PC-9 (cell line): Measurements from ENCODE around the gene LINGO3. TPM values are rescaled to one million over a fixed set of nuclear protein-coding genes. Genes with fewer than 3 reads are reported as not detected.

Source experiments
- BruUV-seq: library from RNA; stranded (reverse); fragments of 400-500 nt; replicated peaks from 2 replicates; lab custom pipeline; 2021; lab: Mats Ljungman, UMichigan
- CTCF ChIA-PET: fragments of 300-600 bp; sonication (Branson Sonifier 250); formaldehyde crosslinking; loops from one replicate; lab custom pipeline; 2022; ENCODE audit warnings: antibody characterized with exemption; lab: Charles Lee
- POLR2A ChIA-PET: fragments of 300-600 bp; sonication (Branson Sonifier 250); formaldehyde crosslinking; loops from one replicate; lab custom pipeline; 2022; ENCODE audit warnings: antibody characterized with exemption; ENCODE audit not compliant: unreplicated experiment; lab: Charles Lee
- DNase-seq, 2 experiments: peaks; one replicate each; pipeline versions ENCODE4 v3.0.0 to v3.0.0-alpha.2; 2015 to 2022; ENCODE audit warnings: mixed read lengths in 1 of 2
- H2AFZ ChIP-seq: fragments of 200-600 bp; sonication (generic); 2 replicates; pipeline ENCODE4 v1.8.1; 2017; ENCODE audit warnings: antibody characterized with exemption
- H3F3A ChIP-seq: fragments of 200-600 bp; sonication (generic); 2 replicates; pipeline ENCODE4 v1.8.1; 2017; ENCODE audit warnings: antibody characterized with exemption, mild to moderate bottlenecking, low read depth; ENCODE audit not compliant: insufficient read depth
- H3K27ac ChIP-seq: fragments of 200-600 bp; sonication (generic); 2 replicates; pipeline ENCODE4 v1.6.1; 2016; ENCODE audit warnings: mixed run types
- H3K27me3 ChIP-seq: fragments of 200-600 bp; sonication (generic); 2 replicates; pipeline ENCODE4 v1.6.1; 2016; ENCODE audit warnings: low read depth, mixed run types; ENCODE audit not compliant: insufficient read depth
- H3K36me3 ChIP-seq: fragments of 200-600 bp; sonication (generic); 2 replicates; pipeline ENCODE4 v1.6.1; 2016; ENCODE audit warnings: low read depth, mixed run types
- H3K4me1 ChIP-seq: fragments of 200-600 bp; sonication (generic); replicated peaks from 2 replicates; pipeline ENCODE4 v1.6.1; 2016; ENCODE audit warnings: mixed run types; ENCODE audit not compliant: insufficient read depth
- H3K4me2 ChIP-seq: fragments of 200-600 bp; sonication (generic); 2 replicates; pipeline ENCODE4 v1.6.1; 2017; ENCODE audit warnings: mixed run types
- H3K4me3 ChIP-seq: fragments of 200-600 bp; sonication (generic); 2 replicates; pipeline ENCODE4 v1.6.1; 2016; ENCODE audit warnings: mixed run types
- H3K79me2 ChIP-seq: fragments of 200-600 bp; sonication (generic); 2 replicates; pipeline ENCODE4 v1.6.1; 2017; ENCODE audit warnings: low read depth, mixed run types
- H3K9me2 ChIP-seq: fragments of 200-600 bp; sonication (generic); 2 replicates; pipeline ENCODE4 v1.8.1; 2017; ENCODE audit warnings: mild to moderate bottlenecking; ENCODE audit not compliant: insufficient read depth
- H3K9me3 ChIP-seq: fragments of 200-600 bp; sonication (generic); 2 replicates; pipeline ENCODE4 v1.8.1; 2016; ENCODE audit warnings: low read depth; ENCODE audit not compliant: insufficient read depth
- H4K20me1 ChIP-seq: fragments of 200-600 bp; sonication (generic); 2 replicates; pipeline ENCODE4 v1.8.1; 2017; ENCODE audit not compliant: insufficient read depth
- EZH2 ChIP-seq: fragments of 200-600 bp; sonication (generic); IDR thresholded peaks from 2 replicates; pipeline ENCODE4 v1.8.0; 2017; ENCODE audit warnings: antibody characterized with exemption, low read depth
- intact Hi-C: fragments of 100-400 bp; cut with micrococcal nuclease; formaldehyde crosslinking; loops from one replicate; pipeline ENCODE4 v1.10.0; 2022; ENCODE audit not compliant: unreplicated experiment
- total RNA-seq: library from RNA; stranded (reverse); gene quantifications from 2 replicates; pipeline ENCODE4 v1.2.3, GENCODE V29; 2021
- TF ChIP-seq, protein P1 (sequence below): fragments of 200-600 bp; sonication (generic); conservative IDR thresholded peaks from 2 replicates; pipeline ENCODE4 v1.6.1; 2017; ENCODE audit warnings: mixed run types, antibody characterized with exemption, mild to moderate bottlenecking, moderate library complexity

The LINGO3 gene
- total RNA-seq, 1 experiment from 2014 or later, result not detected

DNA sequence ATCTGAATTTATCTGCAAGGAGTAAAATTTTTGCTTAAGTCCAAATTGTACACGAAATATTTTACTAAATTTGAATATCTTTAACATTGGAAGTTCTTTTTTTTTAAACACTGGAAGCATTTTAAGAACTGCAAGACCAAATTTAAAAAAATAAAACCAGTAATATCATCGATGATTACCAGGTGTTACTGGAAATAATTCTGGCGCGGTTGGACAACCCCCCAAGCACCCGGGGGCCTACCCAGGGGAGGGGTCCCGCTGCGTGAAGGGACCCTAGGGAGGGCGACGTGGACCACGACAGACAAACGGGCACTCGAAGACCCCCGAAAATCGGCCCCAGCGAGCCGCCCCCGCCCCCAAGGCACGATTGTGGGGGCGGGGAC is 39.1 kb downstream of the LINGO3 start:
- H3K4me3 ChIP-seq, result peak overlapping the region; percentile 83
- DNase-seq, result no peak
- H4K20me1 ChIP-seq, result peaks cover 28% of the 10 kb centered on the region
- H2AFZ ChIP-seq, result peak overlapping the region; percentile 73
- no peak overlapping the region for H3K27ac ChIP-seq
- peaks cover 25% of the 10 kb centered on the region for H3F3A ChIP-seq
- ChIA-PET POLR2A (no interaction called here), CTCF (no interaction called here)
- no peaks in the 10 kb centered on the region for H3K27me3 ChIP-seq
- H3K36me3 ChIP-seq, result 0 out of 2 replicates have a peak, but pooled peaks cover 6% of the 10 kb centered on the region
- intact Hi-C loops, result no loop called here
- no peaks in the 10 kb centered on the region for H3K9me3 ChIP-seq
- H3K79me2 ChIP-seq, result peaks cover 43% of the 10 kb centered on the region
- peak overlapping the region; percentile 75 for H3K4me2 ChIP-seq
- TF ChIP-seq, protein P1, sequence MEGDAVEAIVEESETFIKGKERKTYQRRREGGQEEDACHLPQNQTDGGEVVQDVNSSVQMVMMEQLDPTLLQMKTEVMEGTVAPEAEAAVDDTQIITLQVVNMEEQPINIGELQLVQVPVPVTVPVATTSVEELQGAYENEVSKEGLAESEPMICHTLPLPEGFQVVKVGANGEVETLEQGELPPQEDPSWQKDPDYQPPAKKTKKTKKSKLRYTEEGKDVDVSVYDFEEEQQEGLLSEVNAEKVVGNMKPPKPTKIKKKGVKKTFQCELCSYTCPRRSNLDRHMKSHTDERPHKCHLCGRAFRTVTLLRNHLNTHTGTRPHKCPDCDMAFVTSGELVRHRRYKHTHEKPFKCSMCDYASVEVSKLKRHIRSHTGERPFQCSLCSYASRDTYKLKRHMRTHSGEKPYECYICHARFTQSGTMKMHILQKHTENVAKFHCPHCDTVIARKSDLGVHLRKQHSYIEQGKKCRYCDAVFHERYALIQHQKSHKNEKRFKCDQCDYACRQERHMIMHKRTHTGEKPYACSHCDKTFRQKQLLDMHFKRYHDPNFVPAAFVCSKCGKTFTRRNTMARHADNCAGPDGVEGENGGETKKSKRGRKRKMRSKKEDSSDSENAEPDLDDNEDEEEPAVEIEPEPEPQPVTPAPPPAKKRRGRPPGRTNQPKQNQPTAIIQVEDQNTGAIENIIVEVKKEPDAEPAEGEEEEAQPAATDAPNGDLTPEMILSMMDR, result no peak
- no peak for TF ChIP-seq EZH2
- peaks cover 15% of the 10 kb centered on the region; the same call in 1 of the 2 replicates for H3K4me1 ChIP-seq
- BruUV-seq, result no TSS peak
- H3K9me2 ChIP-seq, result no peaks in the 10 kb centered on the region

DNA sequence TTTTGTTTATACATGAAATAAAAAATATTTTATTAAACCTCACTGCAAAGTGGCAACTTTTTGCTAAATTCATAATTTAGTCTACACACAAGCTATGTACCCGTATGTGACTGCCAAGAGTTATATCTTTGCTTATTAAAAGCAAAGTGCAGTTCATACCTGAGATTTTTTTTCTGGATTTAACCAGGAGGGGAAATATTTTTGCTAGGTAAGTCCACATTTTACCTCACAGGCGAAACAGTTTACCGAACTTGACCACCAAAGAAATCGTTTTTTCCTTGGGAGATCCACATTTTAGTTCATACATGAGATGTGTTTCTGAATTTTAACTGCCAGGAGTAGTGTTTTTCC is 39.5 kb downstream of the LINGO3 start:
- peak overlapping the region; percentile 73 for H2AFZ ChIP-seq
- H3K27ac ChIP-seq, result no peak overlapping the region
- peaks cover 40% of the 10 kb centered on the region for H3K79me2 ChIP-seq
- ChIA-PET POLR2A (no interaction called here), CTCF (no interaction called here)
- no peak for DNase-seq
- peak overlapping the region; percentile 75 for H3K4me2 ChIP-seq
- H3K9me3 ChIP-seq, result no peaks in the 10 kb centered on the region
- peaks cover 14% of the 10 kb centered on the region; the same call in 1 of the 2 replicates for H3K4me1 ChIP-seq
- no peaks in the 10 kb centered on the region for H3K27me3 ChIP-seq
- intact Hi-C loops, result no loop called here
- H3K36me3 ChIP-seq, result 0 out of 2 replicates have a peak, but pooled peaks cover 6% of the 10 kb centered on the region
- BruUV-seq, result no TSS peak
- peak overlapping the region; percentile 83 for H3K4me3 ChIP-seq
- TF ChIP-seq EZH2, result no peak
- TF ChIP-seq, protein P1, result no peak
- peaks cover 25% of the 10 kb centered on the region for H4K20me1 ChIP-seq
- no peaks in the 10 kb centered on the region for H3K9me2 ChIP-seq
- peaks cover 24% of the 10 kb centered on the region for H3F3A ChIP-seq

DNA sequence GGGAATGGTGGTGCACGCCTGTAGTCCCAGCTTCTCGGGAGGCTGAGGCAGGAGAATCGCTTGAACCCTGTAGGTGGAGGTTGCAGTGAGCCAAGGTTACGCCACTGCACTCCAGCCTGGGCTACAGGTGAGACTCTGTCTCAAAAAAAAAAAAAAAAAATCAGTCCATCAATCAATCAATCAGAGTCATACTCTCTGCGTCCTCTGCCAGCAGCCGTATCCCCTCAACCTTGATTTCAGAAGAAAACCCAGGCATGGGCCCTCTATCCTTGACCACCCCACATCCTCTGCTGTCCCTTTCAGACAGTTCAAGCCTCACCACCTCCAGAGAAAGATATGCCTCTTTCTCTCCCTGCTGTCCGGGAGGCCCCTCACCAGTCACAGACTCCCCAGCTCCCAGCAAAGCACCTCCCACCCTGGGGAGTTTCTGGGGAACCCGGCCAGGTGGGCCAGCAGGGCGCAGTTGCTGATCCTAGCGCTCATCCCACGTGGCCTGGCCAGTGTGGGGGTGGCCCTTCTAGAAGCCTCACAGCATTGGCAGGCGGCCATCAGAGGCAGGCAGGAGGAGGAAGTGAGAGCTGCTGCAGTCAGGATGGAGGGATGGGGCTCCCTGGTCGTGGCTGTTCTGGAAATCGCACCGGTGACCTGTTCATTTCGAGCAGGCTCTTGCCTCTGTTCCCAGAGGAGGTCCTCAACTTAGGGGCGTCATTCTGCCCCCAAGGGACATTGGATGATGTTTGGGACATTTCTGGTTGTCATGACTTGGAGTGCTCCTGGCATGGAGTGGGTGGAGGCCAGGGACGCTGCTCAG is 41.6 kb downstream of the LINGO3 start:
- no peak overlapping the region for H3K4me2 ChIP-seq

More for the DNA sequence above, 41.6 kb downstream of the LINGO3 start:
- Histone ChIP-seq H2AFZ (no peak overlapping the region), H3K27ac (no peak overlapping the region), H3K79me2 (peaks cover 19% of the 10 kb centered on the region), H3K9me3 (no peaks in the 10 kb centered on the region), H3K4me1 (no peaks in the 10 kb centered on the region), H3K36me3 (0 out of 2 replicates have a peak, but pooled peaks cover 2% of the 10 kb centered on the region), H3K27me3 (no peaks in the 10 kb centered on the region), H3K4me3 (no peak overlapping the region), H3K9me2 (no peaks in the 10 kb centered on the region), H3F3A (peaks cover 5% of the 10 kb centered on the region; the same call in 1 of the 2 replicates), H4K20me1 (peaks cover 5% of the 10 kb centered on the region)
- ChIA-PET CTCF (no interaction called here), POLR2A (no interaction called here)
- no TSS peak for BruUV-seq
- DNase-seq, result no peak
- TF ChIP-seq, protein P1, result no peak
- TF ChIP-seq EZH2, result no peak
- intact Hi-C loops, result no loop called here
